Lung (tissue), 12 donors: ENCODE measurements around the gene NHERF2. TPM values are rescaled to one million over a fixed set of nuclear protein-coding genes. Genes with fewer than 3 reads are reported as not detected.
"Not testable (repeated sequence)": the region's sequence is repeated elsewhere in the genome, so short reads cannot be mapped to it uniquely, and the experiment has no call there.

ENCODE experiments used
- ATAC-seq: fragments of 200-7000 bp; cut with Tn5 transposase; one replicate; pipeline ENCODE4 v1.9.1; 2020; ENCODE audit warnings: moderate number of reproducible peaks; ENCODE audit not compliant: insufficient read depth, low FRiP score
- DNase-seq, 3 donors: peaks; one replicate each; pipeline ENCODE4 v3.0.0-alpha.2; 2013 to 2017
- H3K27ac ChIP-seq, 2 donors: one replicate each; pipeline ENCODE4 v1.5.1; 2013; ENCODE audit warnings: mild to moderate bottlenecking in 2 of 2, moderate library complexity in 2 of 2, control low read depth in 1 of 2, inconsistent platforms in 1 of 2, low read depth in 1 of 2, low read length in 1 of 2
- H3K27me3 ChIP-seq, 3 donors: one replicate each; pipeline ENCODE4 v1.5.1; 2013; ENCODE audit warnings: low read length in 2 of 3; ENCODE audit not compliant: control insufficient read depth in 3 of 3, insufficient read depth in 3 of 3
- H3K36me3 ChIP-seq, 4 donors: one replicate each; pipeline ENCODE4 v1.5.1; 2013; ENCODE audit warnings: low read length in 4 of 4, mild to moderate bottlenecking in 1 of 4, moderate library complexity in 1 of 4; ENCODE audit not compliant: control insufficient read depth in 4 of 4, insufficient read depth in 4 of 4
- H3K4me1 ChIP-seq, 5 donors: one replicate each; pipeline ENCODE4 v1.5.1; 2013; ENCODE audit warnings: low read length in 5 of 5, mild to moderate bottlenecking in 2 of 5, moderate library complexity in 1 of 5; ENCODE audit not compliant: control insufficient read depth in 5 of 5, insufficient read depth in 5 of 5
- H3K4me3 ChIP-seq: one replicate; pipeline ENCODE4 v1.5.1; 2013; ENCODE audit warnings: mild to moderate bottlenecking, control low read depth, moderate library complexity
- H3K9ac ChIP-seq, 2 donors: one replicate each; pipeline ENCODE4 v1.5.1; 2013; ENCODE audit warnings: low read length in 2 of 2, control low read depth in 1 of 2; ENCODE audit not compliant: insufficient read depth in 1 of 2
- H3K9me3 ChIP-seq, 4 donors: one replicate each; pipeline ENCODE4 v1.5.1; 2013; ENCODE audit warnings: low read length in 3 of 4, mild to moderate bottlenecking in 1 of 4, moderate library complexity in 1 of 4; ENCODE audit not compliant: control insufficient read depth in 4 of 4, insufficient read depth in 3 of 4
- WGBS, 2 donors: extraction: QIAGEN DNeasy Blood & Tissue Kit; methylation state at CpG; one replicate each; pipeline ENCODE4 v1.1.7; 2013; 5-methylcytosine and 5-hydroxymethylcytosine counted together
- polyA plus RNA-seq, 2 donors: library from polyadenylated mRNA; stranded (reverse); fragments of 200-250 nt; gene quantifications; one replicate each; pipeline ENCODE4 v1.2.1, GENCODE V29; 2013
- total RNA-seq, 2 donors: library from RNA; depleted of rRNA in 1 of 2; stranded (reverse); fragments of >200 nt in 1 of 2; gene quantifications; one replicate each; pipeline ENCODE4 v1.2.1, GENCODE V29; 2014 to 2021
- TF ChIP-seq, protein P1 (sequence below): IDR thresholded peaks from 2 replicates; pipeline ENCODE4 v1.5.1; 2012; ENCODE audit warnings: mild to moderate bottlenecking; ENCODE audit errors: control extremely low read depth, extremely low read depth
- donor health status: control.
- donor health status: control.
- donor health status: Bipolar disorder and iron deficiency.
- donor health status: healthy.
- donor health status: DM: yes; HTN: yes; CAD: no.

Gene NHERF2
- total and polyA plus RNA-seq, 4 donors: 142 to 468 (median 245) TPM

GRCh38 chr16:2031081-2031577 is 4.4 kb downstream of the NHERF2 start:
- Histone ChIP-seq H3K27ac (peak overlapping the region; percentile 43 to 78), H3K27me3 (no peaks in the 10 kb centered on the region), H3K36me3 (peaks cover 0 to 15% (median 0%) of the 10 kb centered on the region in 4 donors), H3K4me1 (peaks cover 0 to 58% (median 31%) of the 10 kb centered on the region in 5 donors), H3K9ac (no peak overlapping the region), H3K4me3 (no peak overlapping the region), H3K9me3 (no peaks in the 10 kb centered on the region)
- DNase-seq (no peak), ATAC-seq (no peak)
- 60 to 77% methylated on average over 11 of the region's 11 CpGs for WGBS, 2 donors
- TF ChIP-seq, protein P1, sequence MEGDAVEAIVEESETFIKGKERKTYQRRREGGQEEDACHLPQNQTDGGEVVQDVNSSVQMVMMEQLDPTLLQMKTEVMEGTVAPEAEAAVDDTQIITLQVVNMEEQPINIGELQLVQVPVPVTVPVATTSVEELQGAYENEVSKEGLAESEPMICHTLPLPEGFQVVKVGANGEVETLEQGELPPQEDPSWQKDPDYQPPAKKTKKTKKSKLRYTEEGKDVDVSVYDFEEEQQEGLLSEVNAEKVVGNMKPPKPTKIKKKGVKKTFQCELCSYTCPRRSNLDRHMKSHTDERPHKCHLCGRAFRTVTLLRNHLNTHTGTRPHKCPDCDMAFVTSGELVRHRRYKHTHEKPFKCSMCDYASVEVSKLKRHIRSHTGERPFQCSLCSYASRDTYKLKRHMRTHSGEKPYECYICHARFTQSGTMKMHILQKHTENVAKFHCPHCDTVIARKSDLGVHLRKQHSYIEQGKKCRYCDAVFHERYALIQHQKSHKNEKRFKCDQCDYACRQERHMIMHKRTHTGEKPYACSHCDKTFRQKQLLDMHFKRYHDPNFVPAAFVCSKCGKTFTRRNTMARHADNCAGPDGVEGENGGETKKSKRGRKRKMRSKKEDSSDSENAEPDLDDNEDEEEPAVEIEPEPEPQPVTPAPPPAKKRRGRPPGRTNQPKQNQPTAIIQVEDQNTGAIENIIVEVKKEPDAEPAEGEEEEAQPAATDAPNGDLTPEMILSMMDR: no peak

GRCh38 chr16:2032285-2033056 is 5.8 kb downstream of the NHERF2 start:
- H3K36me3 ChIP-seq: peaks cover 0 to 21% (median 8%) of the 10 kb centered on the region in 4 donors
- TF ChIP-seq, protein P1: no peak
- no peak overlapping the region for H3K4me3 ChIP-seq
- no peak for ATAC-seq
- H3K27me3 ChIP-seq: no peaks in the 10 kb centered on the region
- no peak for DNase-seq
- no peaks in the 10 kb centered on the region for H3K9me3 ChIP-seq
- peaks cover 0 to 66% (median 39%) of the 10 kb centered on the region in 5 donors for H3K4me1 ChIP-seq
- 45 to 59% methylated on average over 13 to 15 of the region's 15 CpGs for WGBS, 2 donors
- H3K9ac ChIP-seq: no peak overlapping the region
- peak overlapping the region; percentile 69 to 96 for H3K27ac ChIP-seq

DNA sequence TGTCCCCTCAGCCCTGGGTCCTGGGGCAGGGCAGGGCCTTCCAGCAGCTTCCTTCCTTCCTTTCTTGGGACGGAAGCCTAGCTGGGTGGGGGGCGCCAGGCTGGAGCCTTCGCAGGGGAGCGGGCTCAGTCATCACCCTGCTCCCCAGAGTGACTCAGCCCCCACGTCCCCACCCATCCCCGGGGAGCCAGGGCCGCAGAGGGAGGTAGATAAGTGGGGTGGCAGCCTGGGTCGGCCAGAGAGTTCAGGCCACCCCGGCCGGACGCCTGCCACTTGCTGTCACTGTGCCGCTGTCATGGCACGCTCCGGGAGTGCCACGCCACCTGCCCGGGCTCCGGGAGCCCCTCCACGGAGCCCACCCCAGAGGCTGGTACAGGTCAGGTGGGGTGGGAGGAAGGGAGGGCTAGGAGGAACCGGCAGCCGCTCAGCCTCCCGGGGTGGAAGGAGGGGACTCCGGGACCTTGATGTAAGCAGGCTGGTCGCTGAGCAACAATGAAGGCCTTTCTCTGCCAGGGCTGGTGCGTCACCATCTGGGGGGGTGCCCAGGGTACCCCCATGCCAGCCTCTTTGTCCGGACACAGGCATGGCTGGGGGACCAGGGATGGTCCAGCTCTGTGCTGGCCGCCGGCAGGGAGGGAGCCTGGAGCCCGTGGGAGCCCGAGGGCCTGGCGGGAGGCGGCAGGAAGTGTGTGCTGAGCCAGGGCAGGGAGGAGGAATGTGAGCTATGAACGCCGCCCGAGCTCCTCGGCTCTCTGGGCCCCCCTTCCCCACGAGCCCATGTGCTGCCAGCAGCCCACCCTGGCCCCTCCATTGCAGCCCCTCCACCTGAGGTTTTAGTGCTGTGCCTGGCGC is 6.6 kb downstream of the NHERF2 start:
- peak; percentile 80 to 87 (median 84) for DNase-seq
- H3K36me3 ChIP-seq: peaks cover 0 to 27% (median 12%) of the 10 kb centered on the region in 4 donors
- peaks cover 0 to 66% (median 44%) of the 10 kb centered on the region in 5 donors for H3K4me1 ChIP-seq

DNA sequence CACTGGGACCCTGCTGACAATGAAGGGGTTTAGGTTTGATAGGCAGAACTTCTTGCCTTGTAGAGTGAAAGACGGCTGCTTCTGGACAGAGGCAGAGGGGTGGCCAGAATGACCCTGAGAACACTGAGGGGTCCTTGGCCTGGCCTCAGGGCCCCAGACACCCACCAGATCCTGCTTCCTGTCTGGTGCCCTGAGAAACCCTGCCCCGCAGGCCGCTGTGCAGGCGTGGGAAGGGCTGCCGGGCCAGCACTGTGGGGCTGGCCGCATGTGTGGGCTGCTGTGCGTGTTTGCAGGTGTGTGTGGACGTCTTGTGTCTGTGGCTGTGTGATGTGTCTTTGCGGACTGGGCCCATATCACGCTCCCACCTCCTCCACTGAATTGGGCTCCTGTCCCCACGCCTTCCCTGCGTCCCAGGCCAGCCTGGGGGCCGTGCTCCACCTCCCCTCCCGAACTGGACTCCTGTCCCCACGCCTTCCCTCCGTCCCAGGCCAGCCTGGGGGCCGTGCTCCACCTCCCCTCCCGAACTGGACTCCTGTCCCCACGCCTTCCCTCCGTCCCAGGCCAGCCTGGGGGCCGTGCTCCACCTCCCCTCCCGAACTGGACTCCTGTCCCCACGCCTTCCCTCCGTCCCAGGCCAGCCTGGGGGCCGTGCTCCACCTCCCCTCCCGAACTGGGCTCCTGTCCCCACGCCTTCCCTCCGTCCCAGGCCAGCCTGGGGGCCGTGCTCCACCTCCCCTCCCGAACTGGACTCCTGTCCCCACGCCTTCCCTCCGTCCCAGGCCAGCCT is 7.4 kb downstream of the NHERF2 start:
- H3K4me3 ChIP-seq: peak overlapping the region; percentile 66
- H3K9me3 ChIP-seq, ATAC-seq, H3K9ac ChIP-seq, H3K27me3 ChIP-seq: not testable (repeated sequence)
- 55 to 58% methylated on average over 14 to 16 of the region's 32 CpGs for WGBS, 2 donors
- peak in 1 of 3 donors; percentile 49 for DNase-seq
- peaks cover 0 to 31% (median 12%) of the 10 kb centered on the region in 4 donors for H3K36me3 ChIP-seq
- H3K4me1 ChIP-seq: peaks cover 0 to 66% (median 43%) of the 10 kb centered on the region in 5 donors
- H3K27ac ChIP-seq: peak overlapping the region; percentile 81 to 96

More for the DNA sequence above, 6.6 kb downstream of the NHERF2 start:
- WGBS, 2 donors: 16 to 20% methylated on average over 31 to 37 of the region's 37 CpGs
- no peaks in the 10 kb centered on the region for H3K27me3 ChIP-seq
- peak overlapping the region; percentile 66 for H3K4me3 ChIP-seq
- H3K9ac ChIP-seq: no peak overlapping the region
- TF ChIP-seq, protein P1: no peak
- peak; percentile 21 for ATAC-seq
- H3K9me3 ChIP-seq: no peaks in the 10 kb centered on the region
- H3K27ac ChIP-seq: peak overlapping the region; percentile 81 to 96
